NT2/D1 (cell line): ENCODE data around the gene NCOR1.
"Not testable (repeated sequence)": the region's sequence is repeated elsewhere in the genome, so short reads cannot be mapped to it uniquely, and the experiment has no call there.

Source experiments
- DNase-seq: peaks from one replicate; pipeline ENCODE4 v3.0.0-alpha.2; 2011; ENCODE audit warnings: low read depth, low spot score
- H3K27me3 ChIP-seq: 2 replicates; pipeline ENCODE4 v1.6.0; 2011; ENCODE audit warnings: mild to moderate bottlenecking; ENCODE audit not compliant: insufficient read length, insufficient read depth
- H3K36me3 ChIP-seq: 2 replicates; pipeline ENCODE4 v1.6.1; 2011; ENCODE audit warnings: mild to moderate bottlenecking, low read length, mixed read lengths; ENCODE audit not compliant: insufficient read depth, insufficient read length
- H3K4me1 ChIP-seq: 2 replicates; pipeline ENCODE4 v1.5.1; 2011; ENCODE audit not compliant: insufficient read depth, insufficient read length
- H3K4me3 ChIP-seq: 2 replicates; pipeline ENCODE4 v1.5.1; 2011; ENCODE audit warnings: low read depth; ENCODE audit not compliant: insufficient read length
- H3K9ac ChIP-seq: 2 replicates; pipeline ENCODE4 v1.6.0; 2011; ENCODE audit warnings: low read depth; ENCODE audit not compliant: insufficient read length
- H3K9me3 ChIP-seq: 2 replicates; pipeline ENCODE4 v1.5.1; 2011; ENCODE audit warnings: mild to moderate bottlenecking, low read length; ENCODE audit not compliant: insufficient read depth
- SUZ12 ChIP-seq: IDR thresholded peaks from 2 replicates; pipeline ENCODE4 v1.6.1; 2011; ENCODE audit not compliant: insufficient read length, insufficient read depth; ENCODE audit errors: extremely low read depth
- YY1 ChIP-seq: IDR thresholded peaks from 2 replicates; pipeline ENCODE4 v1.6.1; 2011; ENCODE audit not compliant: insufficient read length, insufficient read depth
- ZNF274 ChIP-seq: IDR thresholded peaks from 2 replicates; pipeline ENCODE4 v1.6.1; 2011; ENCODE audit warnings: mild to moderate bottlenecking, low read depth, low read length

Gene NCOR1

GRCh38 chr17:16190703-16191360 lies 24.5 kb downstream of the NCOR1 start:
- Histone ChIP-seq H3K4me1 (no peaks in the 10 kb centered on the region), H3K9ac (no peak overlapping the region), H3K36me3 (peaks cover 25% of the 10 kb centered on the region), H3K27me3 (no peaks in the 10 kb centered on the region), H3K4me3 (no peak overlapping the region), H3K9me3 (no peaks in the 10 kb centered on the region)
- no peak for DNase-seq
- TF ChIP-seq SUZ12 (no peak), ZNF274 (no peak), YY1 (no peak)

- Histone ChIP-seq H3K4me3 (no peak overlapping the region), H3K27me3 (no peaks in the 10 kb centered on the region), H3K36me3 (peaks cover 30% of the 10 kb centered on the region), H3K4me1 (no peaks in the 10 kb centered on the region), H3K9ac (no peak overlapping the region), H3K9me3 (no peaks in the 10 kb centered on the region)
- TF ChIP-seq ZNF274 (no peak), SUZ12 (no peak), YY1 (no peak)
- no peak for DNase-seq
Measured at GRCh38 chr17:16189791-16190348, 25.5 kb downstream of the NCOR1 start.

- peaks cover 23% of the 10 kb centered on the region for H3K36me3 ChIP-seq
- no peaks in the 10 kb centered on the region for H3K27me3 ChIP-seq
- H3K4me1 ChIP-seq: no peaks in the 10 kb centered on the region
- no peak for DNase-seq
- TF ChIP-seq SUZ12 (no peak), ZNF274 (no peak), YY1 (no peak)
- H3K9ac ChIP-seq: no peak overlapping the region
- H3K9me3 ChIP-seq: no peaks in the 10 kb centered on the region
- H3K4me3 ChIP-seq: no peak overlapping the region
Measured at GRCh38 chr17:16187642-16188041, 27.7 kb downstream of the NCOR1 start.

GRCh38 chr17:16181581-16181980 lies 33.8 kb downstream of the NCOR1 start:
- peaks cover 12% of the 10 kb centered on the region for H3K36me3 ChIP-seq
- no peaks in the 10 kb centered on the region for H3K27me3 ChIP-seq
- TF ChIP-seq ZNF274: no peak
- no peak for TF ChIP-seq SUZ12
- TF ChIP-seq YY1: no peak
- no peaks in the 10 kb centered on the region for H3K4me1 ChIP-seq
- no peak overlapping the region for H3K4me3 ChIP-seq
- no peak overlapping the region for H3K9ac ChIP-seq
- H3K9me3 ChIP-seq: no peaks in the 10 kb centered on the region
- no peak for DNase-seq

GRCh38 chr17:16178836-16179235 lies 36.5 kb downstream of the NCOR1 start:
- Histone ChIP-seq H3K4me3 (no peak overlapping the region), H3K9ac (no peak overlapping the region), H3K9me3 (no peaks in the 10 kb centered on the region), H3K36me3 (no peaks in the 10 kb centered on the region), H3K4me1 (no peaks in the 10 kb centered on the region), H3K27me3 (no peaks in the 10 kb centered on the region)
- DNase-seq: no peak
- TF ChIP-seq ZNF274 (no peak), SUZ12 (no peak), YY1 (no peak)

GRCh38 chr17:16171613-16172012 lies 43.7 kb downstream of the NCOR1 start:
- Histone ChIP-seq H3K36me3 (peaks cover 14% of the 10 kb centered on the region), H3K9ac (no peak overlapping the region), H3K4me3 (no peak overlapping the region), H3K9me3 (no peaks in the 10 kb centered on the region), H3K27me3 (no peaks in the 10 kb centered on the region), H3K4me1 (no peaks in the 10 kb centered on the region)
- TF ChIP-seq ZNF274 (no peak), YY1 (no peak), SUZ12 (no peak)
- no peak for DNase-seq

GRCh38 chr17:16166766-16167165 lies 48.6 kb downstream of the NCOR1 start:
- H3K36me3 ChIP-seq: peaks cover 13% of the 10 kb centered on the region
- H3K4me3 ChIP-seq, H3K27me3 ChIP-seq, DNase-seq, H3K4me1 ChIP-seq, H3K9ac ChIP-seq, H3K9me3 ChIP-seq: not testable (repeated sequence)
